Endothelial cell of hepatic sinusoid (primary cell): ENCODE results near the gene BEST4.
"Not testable (repeated sequence)": the region's sequence is repeated elsewhere in the genome, so short reads cannot be mapped to it uniquely, and the experiment has no call there.

ENCODE experiments used
- in situ Hi-C: cut with HindIII; loops from 2 replicates; pipeline ENCODE4 v1.10.0; 2017; ENCODE audit warnings: low sequenced_read_pairs

Gene BEST4

GRCh38 chr1:44788120-44788860 is at the start of gene BEST4:
TSS of gene BEST4 (minus strand) at chr1:44788170. CDS start at chr1:44787705, 465 bp downstream.
- in situ Hi-C loops: no loop called here

GRCh38 chr1:44835738-44836675 is 48.0 kb upstream of the BEST4 start:
- in situ Hi-C loops: no loop called here

- in situ Hi-C loops: no loop called here
These were observed 46.4 kb upstream of the BEST4 start for GRCh38 chr1:44834328-44834727.

GRCh38 chr1:44832056-44832705 is 44.2 kb upstream of the BEST4 start:
- in situ Hi-C loops: no loop called here

- in situ Hi-C loops: no loop called here
These were observed 43.5 kb upstream of the BEST4 start for GRCh38 chr1:44831516-44831915.

GRCh38 chr1:44830900-44831304 is 42.9 kb upstream of the BEST4 start:
- in situ Hi-C loops: no loop called here

- in situ Hi-C loops: no loop called here
These were observed 41.8 kb upstream of the BEST4 start for GRCh38 chr1:44829506-44830384.

- in situ Hi-C loops: no loop called here
These were observed 41.0 kb upstream of the BEST4 start for GRCh38 chr1:44828841-44829440.

- in situ Hi-C loops: no loop called here
These were observed 40.2 kb upstream of the BEST4 start for GRCh38 chr1:44828003-44828651.

GRCh38 chr1:44827197-44828002 is 39.4 kb upstream of the BEST4 start:
- in situ Hi-C loops: no loop called here

GRCh38 chr1:44826375-44827196 is 38.6 kb upstream of the BEST4 start:
- in situ Hi-C loops: no loop called here

- in situ Hi-C loops: not testable (repeated sequence)
These were observed 36.4 kb upstream of the BEST4 start for GRCh38 chr1:44824392-44824791.

GRCh38 chr1:44822981-44823451 is 35.0 kb upstream of the BEST4 start:
- in situ Hi-C loops: no loop called here

- in situ Hi-C loops: no loop called here
These were observed 34.2 kb upstream of the BEST4 start for GRCh38 chr1:44822131-44822701.

- in situ Hi-C loops: no loop called here
These were observed 33.3 kb upstream of the BEST4 start for GRCh38 chr1:44821240-44821715.

- in situ Hi-C loops: no loop called here
These were observed 32.6 kb upstream of the BEST4 start for GRCh38 chr1:44820328-44821239.
